HG03460 (cell line): Measurements from ENCODE around the gene PRMT5.
"Not testable (repeated sequence)": the region's sequence is repeated elsewhere in the genome, so short reads cannot be mapped to it uniquely, and the experiment has no call there.

Experiments used
- ATAC-seq: cut with Tn5 transposase; IDR thresholded peaks from one replicate; pipeline ENCODE4 v1.9.1; 2021; ENCODE audit not compliant: unreplicated experiment

Gene PRMT5

GRCh38 chr14:22929104-22929960, at the start of gene PRMT5:
PRMT5 (minus strand) TSS chr14:22929376; CDS start chr14:22929361, 15 bp downstream.
- ATAC-seq: peak; percentile 89

- ATAC-seq: no peak
Measured at GRCh38 chr14:22978487-22978837, 49.3 kb upstream of the PRMT5 start.

GRCh38 chr14:22977684-22978486, 48.7 kb upstream of the PRMT5 start:
- no peak for ATAC-seq

GRCh38 chr14:22977434-22977683, 48.2 kb upstream of the PRMT5 start:
- no peak for ATAC-seq

- ATAC-seq: no peak
Measured at GRCh38 chr14:22976620-22977433, 47.7 kb upstream of the PRMT5 start.

- ATAC-seq: no peak
Measured at GRCh38 chr14:22974530-22975313, 45.5 kb upstream of the PRMT5 start.

GRCh38 chr14:22973217-22974032, 44.2 kb upstream of the PRMT5 start:
- no peak for ATAC-seq

- ATAC-seq: no peak
Measured at GRCh38 chr14:22972313-22972930, 43.2 kb upstream of the PRMT5 start.

- ATAC-seq: no peak
Measured at GRCh38 chr14:22971152-22971551, 42.0 kb upstream of the PRMT5 start.

- ATAC-seq: no peak
Measured at GRCh38 chr14:22966783-22967269, 37.6 kb upstream of the PRMT5 start.

GRCh38 chr14:22965916-22966782, 37.0 kb upstream of the PRMT5 start:
- not testable (repeated sequence) for ATAC-seq

- no peak for ATAC-seq
Measured at GRCh38 chr14:22962061-22962676, 33.0 kb upstream of the PRMT5 start.

- no peak for ATAC-seq
Measured at GRCh38 chr14:22955702-22956569, 26.8 kb upstream of the PRMT5 start.

- no peak for ATAC-seq
Measured at GRCh38 chr14:22952418-22952817, 23.2 kb upstream of the PRMT5 start.

GRCh38 chr14:22951795-22952194, 22.6 kb upstream of the PRMT5 start:
- not testable (repeated sequence) for ATAC-seq

GRCh38 chr14:22945642-22946041, 16.5 kb upstream of the PRMT5 start:
- ATAC-seq: no peak

- no peak for ATAC-seq
Measured at GRCh38 chr14:22939684-22940083, 10.5 kb upstream of the PRMT5 start.
